Stomach (tissue), 4 donors: Measurements from ENCODE around the gene UBE2D4.

Experiments
- CTCF ChIP-seq, 7 experiments: fragments of 450-650 bp in 4 of 7; fragments of 200-600 bp in 3 of 7; sonication (generic) in 3 of 7; IDR thresholded peaks; one replicate each; pipeline ENCODE4 v1.5.1; 2016 to 2019; ENCODE audit warnings: antibody characterized with exemption in 7 of 7, control low read depth in 2 of 7, mild to moderate bottlenecking in 1 of 7
- POLR2A ChIP-seq, 4 donors: fragments of 450-650 bp; IDR thresholded peaks; one replicate each; pipeline ENCODE4 v1.6.1; 2016; ENCODE audit warnings: antibody characterized with exemption in 4 of 4, control low read depth in 2 of 4, mild to moderate bottlenecking in 1 of 4, moderate library complexity in 1 of 4

GRCh38 chr7:43944286-43944685 is 18.1 kb downstream of the UBE2D4 start:
- TF ChIP-seq CTCF (IDR thresholded peaks at IDR 0.05) (no peak), POLR2A (IDR thresholded peaks at IDR 0.05) (no peak)
